HG02981 (cell line): ENCODE results near the gene AKT3.
"Not testable (repeated sequence)": the region's sequence is repeated elsewhere in the genome, so short reads cannot be mapped to it uniquely, and the experiment has no call there.

Experiments used
- ATAC-seq: cut with Tn5 transposase; IDR thresholded peaks from one replicate; pipeline ENCODE4 v1.9.1; 2021; ENCODE audit warnings: mild to moderate bottlenecking, moderate library complexity; ENCODE audit not compliant: unreplicated experiment

Gene AKT3

GRCh38 chr1:243850202-243850451 lies at the start of gene AKT3:
TSS of gene AKT3 (minus strand) at chr1:243850243. CDS start at chr1:243843170, 7,073 bp downstream.
- peak; percentile 51 for ATAC-seq

- ATAC-seq, result no peak
These were observed 48.2 kb upstream of the AKT3 start for GRCh38 chr1:243898278-243898677.

- no peak for ATAC-seq
These were observed 46.3 kb upstream of the AKT3 start for GRCh38 chr1:243896313-243896712.

- ATAC-seq, result no peak
These were observed 42.4 kb upstream of the AKT3 start for GRCh38 chr1:243892456-243892855.

- no peak for ATAC-seq
These were observed 40.5 kb upstream of the AKT3 start for GRCh38 chr1:243890576-243890975.

- no peak for ATAC-seq
These were observed 35.8 kb upstream of the AKT3 start for GRCh38 chr1:243885806-243886205.

GRCh38 chr1:243884603-243885002 lies 34.6 kb upstream of the AKT3 start:
- ATAC-seq, result no peak

- ATAC-seq, result no peak
These were observed 33.5 kb upstream of the AKT3 start for GRCh38 chr1:243883551-243883950.

- ATAC-seq, result no peak
These were observed 32.2 kb upstream of the AKT3 start for GRCh38 chr1:243882276-243882675.

- not testable (repeated sequence) for ATAC-seq
These were observed 27.0 kb upstream of the AKT3 start for GRCh38 chr1:243877058-243877457.

- no peak for ATAC-seq
These were observed 5.7 kb upstream of the AKT3 start for GRCh38 chr1:243855616-243856318.

GRCh38 chr1:243851765-243852164 lies 1.7 kb upstream of the AKT3 start:
- ATAC-seq, result no peak

- no peak for ATAC-seq
These were observed 1.3 kb upstream of the AKT3 start for GRCh38 chr1:243851257-243851756.

GRCh38 chr1:243850452-243851256 lies 611 bp upstream of the AKT3 start:
- ATAC-seq, result peak; percentile 47

- ATAC-seq, result peak; percentile 19
These were observed 432 bp downstream of the AKT3 start for GRCh38 chr1:243849421-243850201.

- peak; percentile 19 for ATAC-seq
These were observed 1.1 kb downstream of the AKT3 start for GRCh38 chr1:243848858-243849420.

- no peak for ATAC-seq
These were observed 1.7 kb downstream of the AKT3 start for GRCh38 chr1:243848165-243848857.

GRCh38 chr1:243846761-243847160 lies 3.3 kb downstream of the AKT3 start:
- no peak for ATAC-seq

- no peak for ATAC-seq
These were observed 4.2 kb downstream of the AKT3 start for GRCh38 chr1:243845888-243846287.

- ATAC-seq, result no peak
These were observed 5.9 kb downstream of the AKT3 start for GRCh38 chr1:243844186-243844585.
